ENCODE measurements around the gene NCBP1. TPM values are rescaled to one million over a fixed set of nuclear protein-coding genes. Genes with fewer than 3 reads are reported as not detected.

Gene NCBP1
- total and polyA plus RNA-seq, 2 experiments from 2014 or later: 22.6 to 33.0 TPM

DNA sequence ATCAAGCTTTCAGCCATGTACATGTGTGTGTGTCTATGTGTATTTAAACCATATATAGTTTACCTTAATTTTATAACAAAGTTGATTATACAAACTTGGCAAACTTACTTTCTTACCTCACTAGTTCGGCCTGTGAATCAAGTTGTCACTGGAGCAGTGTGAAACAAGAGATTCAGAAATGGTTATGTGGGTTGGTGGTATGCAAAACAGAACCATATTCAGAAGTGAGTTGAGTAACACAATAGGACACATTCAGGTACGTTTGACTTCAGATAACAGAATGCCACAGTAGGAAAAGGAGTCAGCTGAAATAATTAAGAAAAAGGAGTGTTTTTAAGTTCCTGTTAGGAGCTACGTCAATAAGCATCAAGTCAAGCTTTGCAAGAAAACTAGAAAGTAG lies 42.0 kb downstream of the NCBP1 start:
- Histone ChIP-seq H4K20me1 (ENCODE audit: insufficient read depth, poor library complexity, severe bottlenecking) (no peaks in the 10 kb centered on the region), H3K4me1 (ENCODE audit: insufficient read depth) (no peaks in the 10 kb centered on the region), H3K79me2 (peaks cover 12% of the 10 kb centered on the region), H3K9me3 (ENCODE audit: low read depth) (no peaks in the 10 kb centered on the region), H3K27ac (no peak overlapping the region), H3K4me2 (no peak overlapping the region), H3K9me2 (replicated peaks; ENCODE audit: insufficient read depth) (no peaks in the 10 kb centered on the region), H3K27me3 (no peaks in the 10 kb centered on the region), H3K4me3 (no peak overlapping the region), H2AFZ (no peak overlapping the region), H3K36me3 (replicated peaks; ENCODE audit: insufficient read depth, low read depth) (no peaks in the 10 kb centered on the region)
- 96% methylated on average over 3 of the region's 3 CpGs for WGBS (ENCODE audit: low lambda C conversion rate, missing lambda C conversion rate)
- TF ChIP-seq, protein P1, sequence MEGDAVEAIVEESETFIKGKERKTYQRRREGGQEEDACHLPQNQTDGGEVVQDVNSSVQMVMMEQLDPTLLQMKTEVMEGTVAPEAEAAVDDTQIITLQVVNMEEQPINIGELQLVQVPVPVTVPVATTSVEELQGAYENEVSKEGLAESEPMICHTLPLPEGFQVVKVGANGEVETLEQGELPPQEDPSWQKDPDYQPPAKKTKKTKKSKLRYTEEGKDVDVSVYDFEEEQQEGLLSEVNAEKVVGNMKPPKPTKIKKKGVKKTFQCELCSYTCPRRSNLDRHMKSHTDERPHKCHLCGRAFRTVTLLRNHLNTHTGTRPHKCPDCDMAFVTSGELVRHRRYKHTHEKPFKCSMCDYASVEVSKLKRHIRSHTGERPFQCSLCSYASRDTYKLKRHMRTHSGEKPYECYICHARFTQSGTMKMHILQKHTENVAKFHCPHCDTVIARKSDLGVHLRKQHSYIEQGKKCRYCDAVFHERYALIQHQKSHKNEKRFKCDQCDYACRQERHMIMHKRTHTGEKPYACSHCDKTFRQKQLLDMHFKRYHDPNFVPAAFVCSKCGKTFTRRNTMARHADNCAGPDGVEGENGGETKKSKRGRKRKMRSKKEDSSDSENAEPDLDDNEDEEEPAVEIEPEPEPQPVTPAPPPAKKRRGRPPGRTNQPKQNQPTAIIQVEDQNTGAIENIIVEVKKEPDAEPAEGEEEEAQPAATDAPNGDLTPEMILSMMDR (IDR thresholded peaks at IDR 0.05; ENCODE audit: poor library complexity): no peak
- TF ChIP-seq EZH2 (IDR thresholded peaks at IDR 0.05; ENCODE audit: borderline replicate concordance) (no peak), EZH2phosphoT487 (IDR thresholded peaks at IDR 0.05; ENCODE audit: low read depth, severe bottlenecking, unreplicated experiment) (no peak)
- DNase-seq (ENCODE audit: low spot score): no peak

DNA sequence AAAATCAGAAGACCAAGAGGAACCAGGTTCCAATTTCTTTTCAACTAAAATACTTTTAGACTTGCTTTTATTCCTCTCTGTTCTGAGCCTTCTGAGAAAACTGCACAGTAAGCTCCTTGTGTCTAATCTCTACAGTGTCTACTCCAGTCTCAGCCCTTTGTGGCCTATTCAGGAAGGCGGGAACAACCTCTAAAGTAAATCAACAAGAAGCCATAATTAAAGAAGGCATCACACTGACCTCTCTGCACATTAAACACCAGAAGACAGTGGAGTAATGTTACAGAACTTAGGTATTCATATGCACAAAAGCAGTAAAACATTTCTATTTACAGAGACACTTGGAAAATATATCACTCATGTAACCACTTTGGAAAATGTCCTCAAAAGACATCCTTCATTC lies 48.6 kb downstream of the NCBP1 start:
- Histone ChIP-seq H3K36me3 (replicated peaks; ENCODE audit: insufficient read depth, low read depth) (no peaks in the 10 kb centered on the region), H3K27me3 (no peaks in the 10 kb centered on the region), H3K9me3 (ENCODE audit: low read depth) (no peaks in the 10 kb centered on the region), H3K4me2 (no peak overlapping the region), H3K79me2 (peaks cover 31% of the 10 kb centered on the region), H3K4me3 (no peak overlapping the region), H3K4me1 (ENCODE audit: insufficient read depth) (no peaks in the 10 kb centered on the region), H3K27ac (no peak overlapping the region), H3K9me2 (replicated peaks; ENCODE audit: insufficient read depth) (no peaks in the 10 kb centered on the region), H2AFZ (no peak overlapping the region), H4K20me1 (ENCODE audit: insufficient read depth, poor library complexity, severe bottlenecking) (no peaks in the 10 kb centered on the region)
- no peak for DNase-seq (ENCODE audit: low spot score)
- TF ChIP-seq EZH2 (IDR thresholded peaks at IDR 0.05; ENCODE audit: borderline replicate concordance) (no peak), EZH2phosphoT487 (IDR thresholded peaks at IDR 0.05; ENCODE audit: low read depth, severe bottlenecking, unreplicated experiment) (no peak)
- TF ChIP-seq, protein P1 (IDR thresholded peaks at IDR 0.05; ENCODE audit: poor library complexity): no peak
- WGBS (ENCODE audit: low lambda C conversion rate, missing lambda C conversion rate): 97% methylated on average over 1 of the region's 1 CpG

DNA sequence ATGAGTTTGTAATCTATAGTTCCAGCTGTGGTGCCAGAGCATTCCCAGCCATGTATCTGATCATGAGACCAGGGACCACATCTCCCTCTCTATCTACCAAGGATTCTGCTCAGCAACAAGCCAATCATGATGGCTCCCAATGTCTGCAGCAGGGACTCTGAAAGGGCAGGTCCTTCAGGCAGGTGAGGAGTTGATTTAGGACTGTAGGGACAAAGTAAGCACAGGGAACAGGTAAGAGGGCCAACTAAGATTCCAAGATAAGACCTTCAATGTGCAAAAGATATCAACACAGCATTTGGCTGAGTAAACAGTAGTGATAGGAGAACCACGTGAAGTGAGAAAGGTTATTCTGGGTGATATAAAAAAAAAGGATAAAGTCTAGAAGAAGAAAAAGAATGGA lies 55.0 kb downstream of the NCBP1 start:
- H3K79me2 ChIP-seq: peaks cover 45% of the 10 kb centered on the region
- peak overlapping the region; percentile 57 for H3K27ac ChIP-seq
- DNase-seq (ENCODE audit: low spot score): no peak
- H3K9me3 ChIP-seq (ENCODE audit: low read depth): no peaks in the 10 kb centered on the region
- WGBS (ENCODE audit: low lambda C conversion rate, missing lambda C conversion rate): 59% methylated on average over 1 of the region's 1 CpG
- peak overlapping the region; percentile 39 for H3K4me2 ChIP-seq
- H3K4me3 ChIP-seq: no peak overlapping the region
- H4K20me1 ChIP-seq (ENCODE audit: insufficient read depth, poor library complexity, severe bottlenecking): peaks cover 4% of the 10 kb centered on the region
- H3K36me3 ChIP-seq (replicated peaks; ENCODE audit: insufficient read depth, low read depth): no peaks in the 10 kb centered on the region
- no peak overlapping the region for H2AFZ ChIP-seq
- TF ChIP-seq, protein P1 (IDR thresholded peaks at IDR 0.05; ENCODE audit: poor library complexity): no peak
- TF ChIP-seq EZH2phosphoT487 (IDR thresholded peaks at IDR 0.05; ENCODE audit: low read depth, severe bottlenecking, unreplicated experiment) (no peak), EZH2 (IDR thresholded peaks at IDR 0.05; ENCODE audit: borderline replicate concordance) (no peak)
- H3K4me1 ChIP-seq (ENCODE audit: insufficient read depth): peaks cover 12% of the 10 kb centered on the region
- H3K27me3 ChIP-seq: no peaks in the 10 kb centered on the region
- H3K9me2 ChIP-seq (replicated peaks; ENCODE audit: insufficient read depth): no peaks in the 10 kb centered on the region

Measured in hepatocyte (in vitro differentiated cells).